ENCODE measurements around the gene CCDC7.

GRCh38 chr10:32923849-32924248 lies 477.9 kb downstream of the CCDC7 start:
- TF ChIP-seq TAF1 (IDR thresholded peaks at IDR 0.05; ENCODE audit: low read depth, low read length), result no peak
- TF ChIP-seq POU2F2 (IDR thresholded peaks at IDR 0.05; ENCODE audit: low read depth, low read length), result no peak
- TF ChIP-seq POLR2A (IDR thresholded peaks at IDR 0.05; ENCODE audit: low read depth, low read length), result no peak
- TF ChIP-seq POLR2AphosphoS5 (IDR thresholded peaks at IDR 0.05; ENCODE audit: low read depth, low read length), result no peak
- TF ChIP-seq SPI1 (IDR thresholded peaks at IDR 0.05; ENCODE audit: low read depth, low read length), result no peak

Measured in GM12891 (cell line).